Mesenchymal stem cell (in vitro differentiated cells and primary cell): ENCODE data around the gene TMEFF1.

Experiments
- DNase-seq: peaks from one replicate; pipeline ENCODE4 v3.0.0-alpha.2; 2013
- H2AFZ ChIP-seq: one replicate; pipeline ENCODE4 v1.6.1; 2013; ENCODE audit warnings: low read depth, mild to moderate bottlenecking, control low read depth, inconsistent platforms, low read length, moderate library complexity
- H2AK5ac ChIP-seq: 2 replicates; pipeline ENCODE4 v1.6.1; 2013; ENCODE audit warnings: low read length, moderate library complexity, mild to moderate bottlenecking, inconsistent platforms; ENCODE audit not compliant: severe bottlenecking
- H2BK120ac ChIP-seq: one replicate; pipeline ENCODE4 v1.6.1; 2013; ENCODE audit warnings: low read depth, mild to moderate bottlenecking, inconsistent platforms, low read length, moderate library complexity
- H2BK12ac ChIP-seq, 2 experiments: one replicate each; pipeline ENCODE4 v1.6.1; 2013; ENCODE audit warnings: inconsistent platforms in 2 of 2, low read length in 2 of 2, mild to moderate bottlenecking in 2 of 2, moderate library complexity in 2 of 2, control low read depth in 1 of 2
- H2BK15ac ChIP-seq: one replicate; pipeline ENCODE4 v1.6.1; 2013; ENCODE audit warnings: mild to moderate bottlenecking, low read depth, inconsistent platforms; ENCODE audit not compliant: poor library complexity, severe bottlenecking
- H2BK5ac ChIP-seq: 2 replicates; pipeline ENCODE4 v1.6.1; 2013; ENCODE audit warnings: low read depth, mild to moderate bottlenecking, low read length, control low read depth, inconsistent platforms; ENCODE audit not compliant: poor library complexity, severe bottlenecking
- H3K14ac ChIP-seq, 2 experiments: one replicate each; pipeline ENCODE4 v1.6.1; 2013; ENCODE audit warnings: inconsistent platforms in 2 of 2, low read length in 2 of 2, control low read depth in 1 of 2, mild to moderate bottlenecking in 1 of 2, moderate library complexity in 1 of 2
- H3K18ac ChIP-seq, 2 experiments: one replicate each; pipeline ENCODE4 v1.6.1; 2013; ENCODE audit warnings: inconsistent platforms in 2 of 2, low read length in 2 of 2, control low read depth in 1 of 2, low read depth in 1 of 2, mild to moderate bottlenecking in 1 of 2
- H3K23ac ChIP-seq, 2 experiments: one replicate each; pipeline ENCODE4 v1.6.1; 2013; ENCODE audit warnings: inconsistent platforms in 2 of 2, low read length in 2 of 2, mild to moderate bottlenecking in 2 of 2, moderate library complexity in 2 of 2, control low read depth in 1 of 2
- H3K27ac ChIP-seq: 2 replicates; pipeline ENCODE4 v1.5.1; 2013; ENCODE audit warnings: mild to moderate bottlenecking, moderate library complexity, low read length, control low read depth, inconsistent platforms; ENCODE audit not compliant: poor library complexity, severe bottlenecking
- H3K27me3 ChIP-seq, 2 experiments: 2 replicates each; pipeline versions ENCODE4 v1.6.1 to v1.7.0; 2013; ENCODE audit warnings: low read length in 2 of 2, mild to moderate bottlenecking in 2 of 2, moderate library complexity in 2 of 2, control low read depth in 1 of 2, inconsistent platforms in 1 of 2; ENCODE audit not compliant: control insufficient read depth in 1 of 2, insufficient read depth in 1 of 2
- H3K36me3 ChIP-seq, 2 experiments: 2 replicates each; pipeline versions ENCODE4 v1.6.1 to v1.7.0; 2013; ENCODE audit warnings: low read length in 2 of 2, control low read depth in 1 of 2, inconsistent platforms in 1 of 2, low read depth in 1 of 2, mild to moderate bottlenecking in 1 of 2; ENCODE audit not compliant: insufficient read depth in 2 of 2, control insufficient read depth in 1 of 2
- H3K4ac ChIP-seq, 2 experiments: one replicate each; pipeline ENCODE4 v1.6.1; 2013; ENCODE audit warnings: inconsistent platforms in 2 of 2, low read length in 2 of 2, mild to moderate bottlenecking in 2 of 2, moderate library complexity in 2 of 2, control low read depth in 1 of 2, low read depth in 1 of 2
- H3K4me1 ChIP-seq: 2 replicates; pipeline ENCODE4 v1.6.1; 2013; ENCODE audit warnings: low read depth, low read length, control low read depth; ENCODE audit not compliant: control insufficient read depth, insufficient read depth
- H3K4me2 ChIP-seq: 2 replicates; pipeline ENCODE4 v1.6.1; 2013; ENCODE audit warnings: low read length, mild to moderate bottlenecking, inconsistent platforms; ENCODE audit not compliant: poor library complexity, severe bottlenecking
- H3K4me3 ChIP-seq, 2 experiments: 2 replicates each; pipeline versions ENCODE4 v1.5.1 to v1.7.0; 2013; ENCODE audit warnings: low read length in 2 of 2, mild to moderate bottlenecking in 2 of 2, control low read depth in 1 of 2, low read depth in 1 of 2; ENCODE audit not compliant: insufficient read depth in 1 of 2
- H3K79me1 ChIP-seq: replicated peaks from 2 replicates; pipeline ENCODE4 v1.6.1; 2013; ENCODE audit warnings: mild to moderate bottlenecking, control low read depth, low read length, inconsistent platforms; ENCODE audit not compliant: poor library complexity, severe bottlenecking
- H3K9ac ChIP-seq: 2 replicates; pipeline ENCODE4 v1.7.0; 2013; ENCODE audit warnings: mild to moderate bottlenecking, low read length, moderate library complexity
- H3K9me3 ChIP-seq: 2 replicates; pipeline ENCODE4 v1.7.0; 2013; ENCODE audit warnings: mild to moderate bottlenecking, low read length; ENCODE audit not compliant: control insufficient read depth
- H4K8ac ChIP-seq: one replicate; pipeline ENCODE4 v1.6.1; 2013; ENCODE audit warnings: inconsistent platforms, mild to moderate bottlenecking, low read length, moderate library complexity
- H4K91ac ChIP-seq: one replicate; pipeline ENCODE4 v1.6.1; 2013; ENCODE audit warnings: mild to moderate bottlenecking, low read length, inconsistent platforms
- WGBS: methylation state at CpG from one replicate; pipeline ENCODE4 v1.1.7; 2013; ENCODE audit warnings: mixed read lengths; 5-methylcytosine and 5-hydroxymethylcytosine counted together

Gene TMEFF1

GRCh38 chr9:100474082-100474923, 1.4 kb downstream of the TMEFF1 start:
- Histone ChIP-seq H4K8ac (no peak overlapping the region), H2BK5ac (no peak overlapping the region), H3K4me1 (peaks cover 7% of the 10 kb centered on the region), H3K4ac (no peak overlapping the region), H3K36me3 (no peaks in the 10 kb centered on the region), H3K4me2 (peak overlapping the region; percentile 99), H3K4me3 (peak overlapping the region; percentile 82), H3K23ac (no peak overlapping the region), H4K91ac (no peak overlapping the region), H2BK15ac (no peak overlapping the region), H3K27me3 (peaks cover 0 to 5% of the 10 kb centered on the region in 2 experiments), H2AK5ac (no peak overlapping the region), H3K14ac (no peak overlapping the region), H2BK120ac (no peak overlapping the region), H2BK12ac (no peak overlapping the region), H3K9ac (no peak overlapping the region), H3K27ac (no peak overlapping the region), H3K9me3 (no peaks in the 10 kb centered on the region), H2AFZ (no peak overlapping the region), H3K79me1 (peaks cover 17% of the 10 kb centered on the region), H3K18ac (peak overlapping the region in 1 of 2 experiments; percentile 16)
- WGBS: 15% methylated on average over 26 of the region's 26 CpGs
- peak; percentile 14 for DNase-seq

GRCh38 chr9:100474924-100475276, 2.0 kb downstream of the TMEFF1 start:
- H3K79me1 ChIP-seq: peaks cover 17% of the 10 kb centered on the region
- peaks cover 0 to 5% of the 10 kb centered on the region in 2 experiments for H3K27me3 ChIP-seq
- no peak overlapping the region for H3K27ac ChIP-seq
- DNase-seq: no peak
- H2BK120ac ChIP-seq: no peak overlapping the region
- no peak overlapping the region for H3K14ac ChIP-seq
- no peak overlapping the region for H2AFZ ChIP-seq
- no peak overlapping the region for H4K91ac ChIP-seq
- H3K23ac ChIP-seq: no peak overlapping the region
- H3K9me3 ChIP-seq: no peaks in the 10 kb centered on the region
- H4K8ac ChIP-seq: no peak overlapping the region
- H3K9ac ChIP-seq: no peak overlapping the region
- no peak overlapping the region for H3K4ac ChIP-seq
- H2BK15ac ChIP-seq: no peak overlapping the region
- H2BK5ac ChIP-seq: no peak overlapping the region
- no peak overlapping the region for H3K4me2 ChIP-seq
- H3K4me1 ChIP-seq: peaks cover 7% of the 10 kb centered on the region
- no peak overlapping the region for H3K18ac ChIP-seq
- no peak overlapping the region for H2AK5ac ChIP-seq
- no peak overlapping the region for H2BK12ac ChIP-seq
- no peak overlapping the region for H3K4me3 ChIP-seq
- 75% methylated on average over 4 of the region's 4 CpGs for WGBS
- no peaks in the 10 kb centered on the region for H3K36me3 ChIP-seq

GRCh38 chr9:100477241-100477640, 4.3 kb downstream of the TMEFF1 start:
- WGBS: 100% methylated on average over 3 of the region's 4 CpGs
- H3K27ac ChIP-seq: no peak overlapping the region
- peaks cover 20% of the 10 kb centered on the region for H3K79me1 ChIP-seq
- H3K18ac ChIP-seq: no peak overlapping the region
- H3K14ac ChIP-seq: no peak overlapping the region
- peaks cover 0 to 5% of the 10 kb centered on the region in 2 experiments for H3K27me3 ChIP-seq
- no peaks in the 10 kb centered on the region for H3K9me3 ChIP-seq
- no peak overlapping the region for H2BK15ac ChIP-seq
- H3K9ac ChIP-seq: no peak overlapping the region
- H2AK5ac ChIP-seq: no peak overlapping the region
- no peak overlapping the region for H3K4me2 ChIP-seq
- no peak overlapping the region for H2BK5ac ChIP-seq
- H2BK120ac ChIP-seq: no peak overlapping the region
- H4K8ac ChIP-seq: no peak overlapping the region
- peaks cover 7% of the 10 kb centered on the region for H3K4me1 ChIP-seq
- H4K91ac ChIP-seq: no peak overlapping the region
- no peak overlapping the region for H3K4ac ChIP-seq
- no peaks in the 10 kb centered on the region for H3K36me3 ChIP-seq
- no peak for DNase-seq
- H2BK12ac ChIP-seq: no peak overlapping the region
- H3K4me3 ChIP-seq: no peak overlapping the region
- no peak overlapping the region for H3K23ac ChIP-seq
- no peak overlapping the region for H2AFZ ChIP-seq

GRCh38 chr9:100478192-100478591, 5.2 kb downstream of the TMEFF1 start:
- Histone ChIP-seq H3K79me1 (peaks cover 23% of the 10 kb centered on the region), H3K4me1 (peaks cover 7% of the 10 kb centered on the region), H3K23ac (no peak overlapping the region), H4K8ac (no peak overlapping the region), H3K14ac (no peak overlapping the region), H3K4me2 (no peak overlapping the region), H2AFZ (no peak overlapping the region), H2BK5ac (no peak overlapping the region), H3K4me3 (no peak overlapping the region), H3K4ac (no peak overlapping the region), H2BK12ac (no peak overlapping the region), H3K36me3 (no peaks in the 10 kb centered on the region), H3K18ac (no peak overlapping the region), H3K27ac (no peak overlapping the region), H3K27me3 (peaks cover 0 to 5% of the 10 kb centered on the region in 2 experiments), H3K9me3 (no peaks in the 10 kb centered on the region), H2AK5ac (no peak overlapping the region), H2BK15ac (no peak overlapping the region), H2BK120ac (no peak overlapping the region), H4K91ac (no peak overlapping the region), H3K9ac (no peak overlapping the region)
- 92% methylated on average over 6 of the region's 6 CpGs for WGBS
- no peak for DNase-seq
